Endothelial cell of umbilical vein (primary cell): ENCODE results near the gene HHATL. TPM values are rescaled to one million over a fixed set of nuclear protein-coding genes. Genes with fewer than 3 reads are reported as not detected.

ENCODE experiments used
- BruUV-seq: library from RNA; stranded (reverse); fragments of 400-500 nt; replicated peaks from 2 replicates; lab custom pipeline; 2021; lab: Mats Ljungman, UMichigan
- CTCF ChIA-PET: fragments of 300-600, 350-600 bp; sonication (Branson Sonifier 250); formaldehyde crosslinking; loops from one replicate; lab custom pipeline; 2021; ENCODE audit warnings: antibody characterized with exemption, inconsistent platforms; lab: Charles Lee
- POLR2A ChIA-PET: fragments of 300-600, 350-600 bp; sonication (Branson Sonifier 250); formaldehyde crosslinking; loops from one replicate; lab custom pipeline; 2021; ENCODE audit warnings: antibody characterized with exemption, inconsistent platforms; lab: Charles Lee
- DNase-seq: peaks from one replicate; pipeline ENCODE4 v3.0.0-alpha.2; 2011; ENCODE audit warnings: low read depth, low spot score
- FAIRE-seq: peaks from 2 replicates; lab custom pipeline; 2011; peaks lifted over from hg19 to GRCh38; lab: Jason Lieb, UNC
- H2AFZ ChIP-seq: 2 replicates; pipeline ENCODE4 v1.6.0; 2012; ENCODE audit warnings: low read depth, low read length, control low read depth, inconsistent platforms
- H3K27ac ChIP-seq: 2 replicates; pipeline ENCODE4 v1.5.1; 2011; ENCODE audit warnings: low read depth, mild to moderate bottlenecking, control low read depth, low read length, moderate library complexity; ENCODE audit not compliant: insufficient read depth
- H3K27me3 ChIP-seq, 2 experiments: 2 replicates each; pipeline versions ENCODE4 v1.6.0 to v1.6.1; 2011; ENCODE audit warnings: low read length in 2 of 2, mixed read lengths in 1 of 2; ENCODE audit not compliant: control insufficient read depth in 2 of 2, insufficient read depth in 2 of 2
- H3K36me3 ChIP-seq, 2 experiments: 2 replicates in 1 of 2; 3 replicates in 1 of 2; pipeline ENCODE4 v1.5.1; 2011; ENCODE audit warnings: low read length in 2 of 2, mild to moderate bottlenecking in 1 of 2, moderate library complexity in 1 of 2; ENCODE audit not compliant: control insufficient read depth in 2 of 2, insufficient read depth in 2 of 2; ENCODE audit errors: extremely low read depth in 1 of 2
- H3K4me1 ChIP-seq: 3 replicates; pipeline ENCODE4 v1.5.1; 2011; ENCODE audit warnings: mild to moderate bottlenecking, low read length; ENCODE audit not compliant: control insufficient read depth, insufficient read depth; ENCODE audit errors: extremely low read depth
- H3K4me2 ChIP-seq: 2 replicates; pipeline ENCODE4 v1.6.1; 2011; ENCODE audit warnings: low read length, control low read depth, mixed read lengths; ENCODE audit not compliant: insufficient read depth
- H3K4me3 ChIP-seq, 3 experiments: fragments of 200-600 bp in 1 of 3; sonication (generic), shearing (Covaris generic) in 1 of 3; replicated peaks in 1 of 3; 2 replicates each; pipeline ENCODE4 v1.5.1; 2011 to 2016; ENCODE audit warnings: control low read depth in 3 of 3, low read length in 3 of 3, mild to moderate bottlenecking in 2 of 3, inconsistent platforms in 1 of 3, low read depth in 1 of 3, moderate library complexity in 1 of 3; ENCODE audit not compliant: insufficient read depth in 1 of 3
- H3K79me2 ChIP-seq: 2 replicates; pipeline ENCODE4 v1.6.0; 2012; ENCODE audit warnings: low read length, inconsistent platforms; ENCODE audit not compliant: control insufficient read depth, insufficient read depth
- H3K9ac ChIP-seq: replicated peaks from 2 replicates; pipeline ENCODE3; 2011; ENCODE audit warnings: low read length, control low read depth; ENCODE audit not compliant: insufficient read depth; ENCODE audit errors: extremely low read depth
- H3K9me1 ChIP-seq: replicated peaks from 3 replicates; pipeline ENCODE4 v1.6.0; 2011; ENCODE audit warnings: mild to moderate bottlenecking, low read length; ENCODE audit not compliant: control insufficient read depth, insufficient read depth; ENCODE audit errors: extremely low read depth
- H3K9me3 ChIP-seq: replicated peaks from 2 replicates; pipeline ENCODE4 v1.5.1; 2012; ENCODE audit warnings: low read length, inconsistent platforms; ENCODE audit not compliant: control insufficient read depth, insufficient read depth
- H4K20me1 ChIP-seq: replicated peaks from 2 replicates; pipeline ENCODE3; 2011; ENCODE audit warnings: mild to moderate bottlenecking, low read length; ENCODE audit not compliant: control insufficient read depth, insufficient read depth; ENCODE audit errors: extremely low read depth
- CTCF ChIP-seq, 2 donors: IDR thresholded peaks; 1 replicate in 1 of 2; 2 replicates in 1 of 2; pipeline ENCODE4 v1.5.1; 2011; ENCODE audit warnings: low read length in 2 of 2, mild to moderate bottlenecking in 2 of 2, moderate library complexity in 2 of 2, control low read depth in 1 of 2, inconsistent platforms in 1 of 2, low read depth in 1 of 2; ENCODE audit not compliant: insufficient read depth in 1 of 2; ENCODE audit errors: extremely low read depth in 1 of 2
- EZH2 ChIP-seq: IDR thresholded peaks from 2 replicates; pipeline ENCODE4 v1.6.1; 2012; ENCODE audit warnings: borderline replicate concordance, low read depth, mild to moderate bottlenecking, moderate library complexity, low read length, inconsistent platforms; ENCODE audit not compliant: severe bottlenecking
- FOS ChIP-seq: IDR thresholded peaks from 2 replicates; pipeline ENCODE4 v1.6.1; 2011; ENCODE audit warnings: mild to moderate bottlenecking, low read length, moderate library complexity, borderline replicate concordance; ENCODE audit not compliant: insufficient read depth
- GATA2 ChIP-seq: IDR thresholded peaks from 2 replicates; pipeline ENCODE4 v1.7.0; 2011; ENCODE audit warnings: low read depth, mild to moderate bottlenecking, moderate library complexity, mixed read lengths, low read length; ENCODE audit not compliant: insufficient read length, insufficient read depth
- JUN ChIP-seq: IDR thresholded peaks from 2 replicates; pipeline ENCODE4 v1.6.1; 2011; ENCODE audit warnings: borderline replicate concordance, low read depth; ENCODE audit not compliant: insufficient read length, insufficient read depth
- MYC ChIP-seq: IDR thresholded peaks from one replicate; pipeline ENCODE4 v1.6.1; 2011; ENCODE audit warnings: mild to moderate bottlenecking, low read depth, low read length
- POLR2A ChIP-seq: IDR thresholded peaks from 2 replicates; pipeline ENCODE4 v1.6.1; 2012; ENCODE audit warnings: low read depth, mild to moderate bottlenecking, control low read depth, low read length
- POLR2AphosphoS5 ChIP-seq: IDR thresholded peaks from 2 replicates; pipeline ENCODE4 v1.6.1; 2012; ENCODE audit warnings: low read depth, mild to moderate bottlenecking, control low read depth, low read length, moderate library complexity; ENCODE audit not compliant: insufficient read depth
- dilution Hi-C: fragments of 300-500 bp; cut with MboI; formaldehyde crosslinking; loops from one replicate; pipeline ENCODE4 v1.15.0; 2019; ENCODE audit warnings: low sequenced_read_pairs; ENCODE audit not compliant: extremely low pct_ligation_motif_present
- intact Hi-C: fragments of 100-400 bp; cut with micrococcal nuclease; formaldehyde crosslinking; loops from one replicate; pipeline ENCODE4 v1.10.0; 2022
- polyA plus RNA-seq, 4 experiments: library from polyadenylated mRNA; depleted of rRNA in 3 of 4; stranded (reverse) in 3 of 4; unstranded in 1 of 4; fragments of >200 nt; gene quantifications; 2 replicates each; pipeline versions ENCODE4 v1.2.1 to v1.2.3, GENCODE V29; 2011 to 2012; ENCODE audit warnings: missing spikeins in 1 of 4
- total RNA-seq: library from RNA; stranded (reverse); gene quantifications from 2 replicates; pipeline ENCODE4 v1.2.3, GENCODE V29; 2021
- TF ChIP-seq, protein P1 (sequence below): IDR thresholded peaks from 2 replicates; pipeline ENCODE4 v1.6.1; 2011; ENCODE audit not compliant: insufficient read depth, insufficient read length

HHATL gene
- total and polyA plus RNA-seq, 2 donors (not counting 3 experiments of a cell fraction or from before 2014, with no cell fraction given) = not detected

DNA sequence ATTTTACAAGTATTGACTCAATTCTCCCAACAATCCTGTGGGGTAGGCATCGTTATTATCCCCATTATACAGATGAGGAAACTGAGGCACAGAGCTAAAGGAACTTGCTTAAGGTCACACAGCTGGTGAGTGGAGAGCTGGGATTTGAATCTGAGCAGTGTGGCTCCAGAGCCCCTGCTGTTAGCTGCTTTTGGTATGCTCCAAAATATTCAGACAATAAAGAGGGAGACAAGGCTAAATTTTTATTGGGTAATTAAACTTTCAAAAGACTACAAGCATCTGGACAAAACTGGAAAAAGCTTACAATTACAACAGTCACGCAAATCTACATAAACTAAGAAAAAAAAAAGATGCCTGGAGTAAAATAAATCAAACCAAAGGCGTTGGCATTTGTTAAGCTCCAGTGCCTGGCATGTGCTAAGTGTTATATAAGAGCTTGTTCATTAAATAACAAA lies 42.7 kb upstream of the HHATL start:
- dilution Hi-C loops (no loop called here), intact Hi-C loops (no loop called here)
- H3K4me1 ChIP-seq = no peaks in the 10 kb centered on the region
- no TSS peak for BruUV-seq
- H2AFZ ChIP-seq = no peak overlapping the region
- no peaks in the 10 kb centered on the region for H3K36me3 ChIP-seq
- DNase-seq (no peak), FAIRE-seq (no peak)
- POLR2A ChIA-PET = no interaction called here
- H4K20me1 ChIP-seq = no peaks in the 10 kb centered on the region
- no peak overlapping the region for H3K4me2 ChIP-seq
- no peak overlapping the region for H3K27ac ChIP-seq
- no peaks in the 10 kb centered on the region for H3K27me3 ChIP-seq
- no peak overlapping the region for H3K4me3 ChIP-seq
- CTCF ChIA-PET = interaction anchor here (1.1 to 6.9 kb wide), 14 partner anchors 10 to 516 kb away, joined by 3 to 61 read pairs (median 4); no protein-coding TSS in a partner anchor
- H3K9me1 ChIP-seq = no peaks in the 10 kb centered on the region
- TF ChIP-seq GATA2 = no peak
- no peak for TF ChIP-seq POLR2A
- TF ChIP-seq MYC = no peak
- TF ChIP-seq FOS = no peak
- no peak for TF ChIP-seq POLR2AphosphoS5
- TF ChIP-seq CTCF (IDR thresholded peaks at IDR 0.05; ENCODE audit: extremely low read depth in 1 of 2, insufficient read depth in 1 of 2, low read depth in 1 of 2, low read length in 2 of 2) = no peak
- TF ChIP-seq JUN = no peak
- TF ChIP-seq, protein P1, sequence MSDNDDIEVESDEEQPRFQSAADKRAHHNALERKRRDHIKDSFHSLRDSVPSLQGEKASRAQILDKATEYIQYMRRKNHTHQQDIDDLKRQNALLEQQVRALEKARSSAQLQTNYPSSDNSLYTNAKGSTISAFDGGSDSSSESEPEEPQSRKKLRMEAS = no peak
- TF ChIP-seq EZH2 = no peak
- H3K9me3 ChIP-seq = no peaks in the 10 kb centered on the region
- H3K79me2 ChIP-seq = no peaks in the 10 kb centered on the region
- no peak overlapping the region for H3K9ac ChIP-seq
